CD4-positive, CD25-positive, alpha-beta regulatory T cell (primary cell): ENCODE results near the gene ZRANB1. TPM values are rescaled to one million over a fixed set of nuclear protein-coding genes. Genes with fewer than 3 reads are reported as not detected.
A peak's percentile ranks its signal among the peaks of the same experiment; 100 is the strongest.

Experiments used
- ATAC-seq, 2 donors: fragments of 150-1000 bp; cut with Tn5 transposase; one replicate each; pipeline ENCODE4 v1.10.0; 2021; ENCODE audit warnings: low read depth in 2 of 2, moderate number of reproducible peaks in 2 of 2, moderate library complexity in 1 of 2
- DNase-seq, 3 donors: peaks; one replicate each; pipeline versions ENCODE4 v3.0.0 to v3.0.0-alpha.2; 2012 to 2022; ENCODE audit warnings: mixed read lengths in 1 of 3
- H3K27ac ChIP-seq: one replicate; pipeline ENCODE4 v1.7.0; 2013; ENCODE audit warnings: mild to moderate bottlenecking, low read length; ENCODE audit not compliant: insufficient read depth, poor library complexity, severe bottlenecking
- H3K27me3 ChIP-seq: one replicate; pipeline ENCODE4 v1.7.0; 2013; ENCODE audit warnings: low read length; ENCODE audit not compliant: control insufficient read depth, insufficient read depth
- H3K36me3 ChIP-seq: one replicate; pipeline ENCODE4 v1.7.0; 2013; ENCODE audit warnings: mild to moderate bottlenecking, low read length, moderate library complexity; ENCODE audit not compliant: control insufficient read depth, insufficient read depth
- H3K4me1 ChIP-seq: 2 replicates; pipeline ENCODE4 v1.7.0; 2013; ENCODE audit warnings: mild to moderate bottlenecking, low read length; ENCODE audit not compliant: insufficient read depth, control insufficient read depth, poor library complexity, severe bottlenecking
- H3K4me3 ChIP-seq: one replicate; pipeline ENCODE4 v1.7.0; 2013; ENCODE audit warnings: low read depth, mild to moderate bottlenecking, low read length, moderate library complexity
- H3K9me3 ChIP-seq, 2 experiments: 1 replicate in 1 of 2; 2 replicates in 1 of 2; pipeline ENCODE4 v1.7.0; 2013; ENCODE audit warnings: low read length in 2 of 2, mild to moderate bottlenecking in 1 of 2, moderate library complexity in 1 of 2; ENCODE audit not compliant: control insufficient read depth in 2 of 2
- H3K27ac Mint-ChIP-seq, 3 donors: one replicate each; pipeline ENCODE4 v1.8.0; 2020 to 2022; ENCODE audit warnings: mild to moderate bottlenecking in 3 of 3, mixed read lengths in 3 of 3, moderate library complexity in 2 of 3
- H3K27me3 Mint-ChIP-seq: one replicate; pipeline ENCODE4 v1.8.0; 2022; ENCODE audit warnings: mild to moderate bottlenecking, mixed read lengths
- H3K36me3 Mint-ChIP-seq: one replicate; pipeline ENCODE4 v1.8.0; 2020; ENCODE audit warnings: mixed read lengths
- H3K4me1 Mint-ChIP-seq, 4 donors: one replicate each; pipeline ENCODE4 v1.8.0; 2020 to 2022; ENCODE audit warnings: mixed read lengths in 4 of 4, mild to moderate bottlenecking in 1 of 4
- H3K4me3 Mint-ChIP-seq, 4 donors: one replicate each; pipeline ENCODE4 v1.8.0; 2020 to 2022; ENCODE audit warnings: mild to moderate bottlenecking in 4 of 4, mixed read lengths in 4 of 4, moderate library complexity in 3 of 4
- H3K9me3 Mint-ChIP-seq, 7 donors: one replicate each; pipeline ENCODE4 v1.8.0; 2020 to 2022; ENCODE audit warnings: mixed read lengths in 7 of 7, mild to moderate bottlenecking in 3 of 7, moderate library complexity in 2 of 7
- polyA plus RNA-seq, 4 donors: library from polyadenylated mRNA; unstranded; fragments of 300-500 nt; fragmentation: Illumina TruSeq; gene quantifications; one replicate each; pipeline ENCODE4 v1.2.3, GENCODE V29; 2021
- total RNA-seq: library from RNA; stranded (reverse); gene quantifications from one replicate; pipeline ENCODE4 v1.2.3, GENCODE V29; 2022

The ZRANB1 gene
- total and polyA plus RNA-seq, 5 donors from 2014 or later: 6.6 to 27.8 (median 6.9) TPM

- no peak for ATAC-seq
- DNase-seq: peak in 1 of 3 donors; percentile 10
- H3K4me3 Mint-ChIP-seq: no peak overlapping the region
- H3K27me3 Mint-ChIP-seq: no peaks in the 10 kb centered on the region
- Histone ChIP-seq H3K9me3 (no peaks in the 10 kb centered on the region), H3K27me3 (no peaks in the 10 kb centered on the region), H3K27ac (no peak overlapping the region), H3K4me1 (no peaks in the 10 kb centered on the region), H3K36me3 (no peaks in the 10 kb centered on the region), H3K4me3 (no peak overlapping the region)
- no peaks in the 10 kb centered on the region for H3K4me1 Mint-ChIP-seq
- no peaks in the 10 kb centered on the region for H3K9me3 Mint-ChIP-seq
- no peak overlapping the region for H3K27ac Mint-ChIP-seq
- H3K36me3 Mint-ChIP-seq: no peaks in the 10 kb centered on the region
Measured at GRCh38 chr10:125000366-125001312, 58.7 kb downstream of the ZRANB1 start.

GRCh38 chr10:125001313-125002046 lies 59.6 kb downstream of the ZRANB1 start:
- Histone ChIP-seq H3K4me1 (no peaks in the 10 kb centered on the region), H3K27me3 (no peaks in the 10 kb centered on the region), H3K27ac (no peak overlapping the region), H3K9me3 (no peaks in the 10 kb centered on the region), H3K4me3 (no peak overlapping the region), H3K36me3 (no peaks in the 10 kb centered on the region)
- Mint-ChIP-seq H3K4me3 (no peak overlapping the region), H3K27me3 (no peaks in the 10 kb centered on the region), H3K36me3 (no peaks in the 10 kb centered on the region), H3K9me3 (no peaks in the 10 kb centered on the region), H3K27ac (no peak overlapping the region), H3K4me1 (no peaks in the 10 kb centered on the region)
- ATAC-seq (no peak), DNase-seq (no peak)

- H3K27ac ChIP-seq: no peak overlapping the region
- H3K27me3 Mint-ChIP-seq: no peaks in the 10 kb centered on the region
- H3K4me3 Mint-ChIP-seq: no peak overlapping the region
- no peaks in the 10 kb centered on the region for H3K4me1 Mint-ChIP-seq
- ATAC-seq (no peak), DNase-seq (no peak)
- H3K9me3 Mint-ChIP-seq: no peaks in the 10 kb centered on the region
- H3K4me3 ChIP-seq: no peak overlapping the region
- no peaks in the 10 kb centered on the region for H3K4me1 ChIP-seq
- H3K36me3 Mint-ChIP-seq: no peaks in the 10 kb centered on the region
- no peaks in the 10 kb centered on the region for H3K9me3 ChIP-seq
- no peaks in the 10 kb centered on the region for H3K36me3 ChIP-seq
- H3K27ac Mint-ChIP-seq: no peak overlapping the region
- no peaks in the 10 kb centered on the region for H3K27me3 ChIP-seq
Measured at GRCh38 chr10:125002047-125002422, 60.1 kb downstream of the ZRANB1 start.

- Mint-ChIP-seq H3K36me3 (no peaks in the 10 kb centered on the region), H3K27me3 (no peaks in the 10 kb centered on the region), H3K4me1 (no peaks in the 10 kb centered on the region), H3K9me3 (no peaks in the 10 kb centered on the region), H3K4me3 (no peak overlapping the region), H3K27ac (no peak overlapping the region)
- H3K4me3 ChIP-seq: no peak overlapping the region
- no peak overlapping the region for H3K27ac ChIP-seq
- DNase-seq (no peak), ATAC-seq (no peak)
- H3K27me3 ChIP-seq: no peaks in the 10 kb centered on the region
- H3K4me1 ChIP-seq: no peaks in the 10 kb centered on the region
- H3K36me3 ChIP-seq: no peaks in the 10 kb centered on the region
- H3K9me3 ChIP-seq: no peaks in the 10 kb centered on the region
Measured at GRCh38 chr10:125002423-125003145, 60.7 kb downstream of the ZRANB1 start.

- H3K27me3 Mint-ChIP-seq: no peaks in the 10 kb centered on the region
- no peaks in the 10 kb centered on the region for H3K4me1 Mint-ChIP-seq
- H3K36me3 Mint-ChIP-seq: no peaks in the 10 kb centered on the region
- no peaks in the 10 kb centered on the region for H3K9me3 ChIP-seq
- no peaks in the 10 kb centered on the region for H3K27me3 ChIP-seq
- H3K27ac Mint-ChIP-seq: no peak overlapping the region
- no peak for DNase-seq
- no peaks in the 10 kb centered on the region for H3K36me3 ChIP-seq
- no peak overlapping the region for H3K27ac ChIP-seq
- H3K4me3 Mint-ChIP-seq: no peak overlapping the region
- no peaks in the 10 kb centered on the region for H3K4me1 ChIP-seq
- no peaks in the 10 kb centered on the region for H3K9me3 Mint-ChIP-seq
- no peak for ATAC-seq
- no peak overlapping the region for H3K4me3 ChIP-seq
Measured at GRCh38 chr10:125003146-125003900, 61.4 kb downstream of the ZRANB1 start.

- Mint-ChIP-seq H3K27ac (no peak overlapping the region), H3K4me1 (no peaks in the 10 kb centered on the region), H3K36me3 (no peaks in the 10 kb centered on the region), H3K4me3 (no peak overlapping the region), H3K27me3 (no peaks in the 10 kb centered on the region), H3K9me3 (no peaks in the 10 kb centered on the region)
- ATAC-seq (no peak), DNase-seq (no peak)
- no peaks in the 10 kb centered on the region for H3K27me3 ChIP-seq
- H3K4me3 ChIP-seq: no peak overlapping the region
- H3K9me3 ChIP-seq: no peaks in the 10 kb centered on the region
- H3K27ac ChIP-seq: no peak overlapping the region
- no peaks in the 10 kb centered on the region for H3K36me3 ChIP-seq
- H3K4me1 ChIP-seq: no peaks in the 10 kb centered on the region
Measured at GRCh38 chr10:125003901-125004467, 62.1 kb downstream of the ZRANB1 start.
